ENCODE results near the gene SHKBP1.

Gene SHKBP1

GRCh38 chr19:40594255-40594654, 17.6 kb downstream of the SHKBP1 start:
- CTCF ChIA-PET, result interaction anchor here (1.0 to 2.5 kb wide), 3 partner anchors 9 to 23 kb away, joined by 5 to 7 read pairs (median 6); no protein-coding TSS in a partner anchor
- POLR2A ChIA-PET, result interaction anchor here (0.6 kb wide), 1 partner anchor 10 kb away, joined by 4 read pairs; no protein-coding TSS in a partner anchor
- no peak for TF ChIP-seq CTCF (IDR thresholded peaks at IDR 0.05; ENCODE audit: control extremely low read depth, extremely low read depth, low read depth, missing control alignments)
- no peak for DNase-seq (ENCODE audit: extremely low spot score)

- CTCF ChIA-PET, result interaction anchor here (0.7 to 2.5 kb wide), 4 partner anchors 9 to 24 kb away, joined by 5 to 7 read pairs (median 6); no protein-coding TSS in a partner anchor
- DNase-seq (ENCODE audit: extremely low spot score), result no peak
Observed at GRCh38 chr19:40594657-40595091, 18.0 kb downstream of the SHKBP1 start.

GRCh38 chr19:40596608-40597328, 20.1 kb downstream of the SHKBP1 start:
- ChIA-PET CTCF (interaction anchor here (0.8 to 1.6 kb wide), 3 partner anchors 22 to 38 kb away, joined by 3 to 5 read pairs (median 4); no protein-coding TSS in a partner anchor), POLR2A (no interaction called here)
- no peak for TF ChIP-seq CTCF (IDR thresholded peaks at IDR 0.05; ENCODE audit: control extremely low read depth, extremely low read depth, low read depth, missing control alignments)
- DNase-seq (ENCODE audit: extremely low spot score), result no peak

More at GRCh38 chr19:40594657-40595091, 18.0 kb downstream of the SHKBP1 start:
- no peak for TF ChIP-seq CTCF (IDR thresholded peaks at IDR 0.05; ENCODE audit: control extremely low read depth, extremely low read depth, low read depth, missing control alignments)
- POLR2A ChIA-PET, result interaction anchor here (0.6 to 1.1 kb wide), 2 partner anchors 9 kb away, joined by 3 to 4 read pairs; no protein-coding TSS in a partner anchor

GRCh38 chr19:40597329-40597838, 20.7 kb downstream of the SHKBP1 start:
- CTCF ChIA-PET, result interaction anchor here (1.4 to 4.4 kb wide), 4 partner anchors 10 to 293 kb away, joined by 4 to 27 read pairs (median 10); no protein-coding TSS in a partner anchor
- DNase-seq (ENCODE audit: extremely low spot score), result no peak
- POLR2A ChIA-PET, result no interaction called here
- TF ChIP-seq CTCF (IDR thresholded peaks at IDR 0.05; ENCODE audit: control extremely low read depth, extremely low read depth, low read depth, missing control alignments), result no peak

GRCh38 chr19:40598121-40598917, 21.6 kb downstream of the SHKBP1 start:
- TF ChIP-seq CTCF (IDR thresholded peaks at IDR 0.05; ENCODE audit: control extremely low read depth, extremely low read depth, low read depth, missing control alignments), result peak; percentile 98
- ChIA-PET POLR2A (no interaction called here), CTCF (interaction anchor here (0.8 to 4.4 kb wide), 15 partner anchors 11 to 293 kb away, joined by 3 to 27 read pairs (median 5); no protein-coding TSS in a partner anchor)
- peak; percentile 86 for DNase-seq (ENCODE audit: extremely low spot score)

GRCh38 chr19:40598918-40599307, 22.2 kb downstream of the SHKBP1 start:
- no peak for TF ChIP-seq CTCF (IDR thresholded peaks at IDR 0.05; ENCODE audit: control extremely low read depth, extremely low read depth, low read depth, missing control alignments)
- CTCF ChIA-PET, result interaction anchor here (0.7 to 4.4 kb wide), 17 partner anchors 11 to 294 kb away, joined by 3 to 27 read pairs (median 4); partner anchors contain the start of gene BLVRB
- POLR2A ChIA-PET, result no interaction called here
- DNase-seq (ENCODE audit: extremely low spot score), result no peak

Data from GM10248 (cell line).